K562 (cell line): Measurements from ENCODE around the gene MICOS13. TPM values are rescaled to one million over a fixed set of nuclear protein-coding genes. Genes with fewer than 3 reads are reported as not detected.

Experiments used
- FOSL1 ChIP-seq: fragments of 200-800 bp; sonication (Bioruptor generic); conservative IDR thresholded peaks from 2 replicates; pipeline ENCODE4 v1.6.1; 2016; ENCODE audit warnings: missing genetic modification characterization, missing compliant biosample characterization
- FOXK2 ChIP-seq, 2 experiments: fragments of 450-650 bp; IDR thresholded peaks in 1 of 2; conservative IDR thresholded peaks in 1 of 2; 2 replicates each; pipeline ENCODE4 v1.6.1; 2016; ENCODE audit warnings: low read depth in 2 of 2, mild to moderate bottlenecking in 1 of 2
- HNRNPH1 ChIP-seq: fragments of 200-400 bp; formaldehyde crosslinking; optimal IDR thresholded peaks from 2 replicates; pipeline ENCODE3; 2017; ENCODE audit warnings: low read depth, mild to moderate bottlenecking, low read length, moderate library complexity
- KLF1 ChIP-seq: fragments of 450-650 bp; IDR thresholded peaks from 2 replicates; pipeline ENCODE4 v1.6.1; 2016; ENCODE audit warnings: missing genetic modification characterization, missing compliant biosample characterization
- MED1 ChIP-seq: sonication (generic); formaldehyde crosslinking; IDR thresholded peaks from 2 replicates; pipeline ENCODE4 v1.8.1; 2023; ENCODE audit warnings: missing genetic modification reagents, borderline replicate concordance
- POLR3A ChIP-seq: IDR thresholded peaks from 2 replicates; pipeline ENCODE4 v1.6.1; 2011; ENCODE audit warnings: borderline replicate concordance, mild to moderate bottlenecking, moderate library complexity; ENCODE audit not compliant: insufficient read length, insufficient read depth; ENCODE audit errors: extremely low read depth
- RBM22 ChIP-seq: fragments of 200-400 bp; formaldehyde crosslinking; IDR thresholded peaks from 2 replicates; pipeline ENCODE4 v1.6.1; 2018; ENCODE audit warnings: low read length, low read depth; ENCODE audit not compliant: poor library complexity, severe bottlenecking
- SRSF1 ChIP-seq: fragments of 200-400 bp; formaldehyde crosslinking; IDR thresholded peaks from 2 replicates; pipeline ENCODE4 v1.6.1; 2017; ENCODE audit warnings: mild to moderate bottlenecking, low read depth, low read length, moderate library complexity
- SRSF3 ChIP-seq: fragments of 200-400 bp; formaldehyde crosslinking; IDR thresholded peaks from 2 replicates; pipeline ENCODE4 v1.6.1; 2016; ENCODE audit warnings: mild to moderate bottlenecking, low read length, moderate library complexity; ENCODE audit not compliant: insufficient read depth
- ZNF785 ChIP-seq: fragments of 250-450 bp; sonication (Bioruptor Pico); IDR thresholded peaks from 2 replicates; pipeline ENCODE4 v1.4.0; 2020; ENCODE audit warnings: mild to moderate bottlenecking
- polyA plus RNA-seq, 8 experiments: library from polyadenylated mRNA; depleted of rRNA in 4 of 8; stranded (reverse) in 5 of 8; unstranded in 3 of 8; fragments of >200 nt; fragmentation: Nextera tagmentation in 2 of 8; fragmentation: Illumina TruSeq in 1 of 8; extraction: Ambion mirVana in 2 of 8; extraction: Trizol in 1 of 8; gene quantifications; 2 replicates each; pipeline versions ENCODE4 v1.2.1 to v1.2.3, GENCODE V29; 2011 to 2014; ENCODE audit warnings: inconsistent platforms in 1 of 8, missing spikeins in 1 of 8
- total RNA-seq, 7 experiments: library from RNA; depleted of rRNA in 6 of 7; stranded (reverse); fragments of >200 nt in 6 of 7; fragmentation: Illumina TruSeq in 2 of 7; extraction: Trizol in 2 of 7; gene quantifications; 2 replicates each; pipeline versions ENCODE4 v1.2.1 to v1.2.3, GENCODE V29; 2011 to 2021; ENCODE audit warnings: low replicate concordance in 1 of 7
- TF ChIP-seq, protein P1 (sequence below), 2 experiments: fragments of 450-650 bp in 1 of 2; sonication (generic) in 1 of 2; formaldehyde crosslinking in 1 of 2; IDR thresholded peaks; 2 replicates each; pipeline versions ENCODE4 v1.7.1 to v1.9.0; 2016 to 2022; ENCODE audit warnings: inconsistent platforms in 1 of 2, mild to moderate bottlenecking in 1 of 2, missing genetic modification reagents in 1 of 2
- TF ChIP-seq, protein P2 (sequence below): sonication (generic); formaldehyde crosslinking; IDR thresholded peaks from 2 replicates; pipeline ENCODE4 v1.8.1; 2023; ENCODE audit warnings: mild to moderate bottlenecking, missing genetic modification reagents
- TF ChIP-seq, protein P3 (sequence below): sonication (generic); formaldehyde crosslinking; IDR thresholded peaks from 2 replicates; pipeline ENCODE4 v1.8.1; 2023; ENCODE audit warnings: mild to moderate bottlenecking, missing genetic modification reagents

MICOS13 gene
- total and polyA plus RNA-seq, 9 of the 15 experiments (the other 6 are each of a cell fraction or from before 2014, with no cell fraction given) = 15.5 to 220 (median 49.4) TPM

DNA sequence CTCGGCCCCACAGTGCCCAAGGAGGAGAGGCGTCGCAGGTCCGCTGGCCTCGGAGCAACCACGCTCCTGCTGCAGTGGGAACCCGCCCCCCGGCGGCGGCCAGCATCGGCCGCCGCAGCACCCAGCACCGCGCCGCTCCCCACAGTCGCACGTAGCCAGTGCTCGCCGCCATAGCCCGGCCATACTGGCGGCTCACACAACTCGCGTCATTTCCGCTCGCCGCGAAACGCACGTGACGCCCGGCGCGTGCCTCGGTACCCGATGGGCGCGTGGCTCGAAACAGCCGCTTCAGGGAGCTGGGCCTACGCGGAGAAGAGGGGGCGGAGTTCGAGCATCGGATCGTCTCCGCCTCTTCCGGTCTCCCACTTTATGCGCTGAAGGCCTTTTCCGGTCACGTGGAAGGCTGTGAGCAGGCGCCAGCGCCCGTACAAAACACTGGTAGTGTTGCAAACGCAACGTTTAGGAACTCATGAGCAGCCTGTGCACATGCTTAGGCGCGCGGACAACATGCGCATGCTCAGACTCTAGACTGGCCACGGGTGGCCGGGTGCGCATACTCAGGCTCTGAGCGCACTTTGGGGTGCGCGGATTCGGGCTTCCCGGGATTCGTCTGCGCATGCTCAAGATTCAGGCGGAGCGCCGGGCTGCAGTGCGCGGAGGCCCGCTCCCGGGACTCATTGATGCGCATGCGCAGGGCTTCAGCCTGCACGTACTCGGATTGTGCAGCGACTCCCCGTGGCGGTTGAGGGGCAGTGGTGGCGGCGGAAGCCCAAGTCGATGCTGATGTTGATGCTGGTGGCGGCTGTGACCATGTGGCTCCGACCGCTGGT lies 39.9 kb upstream of the MICOS13 start, which contains the start of the genes CATSPERD and LONP1 (continued):
- TF ChIP-seq, protein P1, sequence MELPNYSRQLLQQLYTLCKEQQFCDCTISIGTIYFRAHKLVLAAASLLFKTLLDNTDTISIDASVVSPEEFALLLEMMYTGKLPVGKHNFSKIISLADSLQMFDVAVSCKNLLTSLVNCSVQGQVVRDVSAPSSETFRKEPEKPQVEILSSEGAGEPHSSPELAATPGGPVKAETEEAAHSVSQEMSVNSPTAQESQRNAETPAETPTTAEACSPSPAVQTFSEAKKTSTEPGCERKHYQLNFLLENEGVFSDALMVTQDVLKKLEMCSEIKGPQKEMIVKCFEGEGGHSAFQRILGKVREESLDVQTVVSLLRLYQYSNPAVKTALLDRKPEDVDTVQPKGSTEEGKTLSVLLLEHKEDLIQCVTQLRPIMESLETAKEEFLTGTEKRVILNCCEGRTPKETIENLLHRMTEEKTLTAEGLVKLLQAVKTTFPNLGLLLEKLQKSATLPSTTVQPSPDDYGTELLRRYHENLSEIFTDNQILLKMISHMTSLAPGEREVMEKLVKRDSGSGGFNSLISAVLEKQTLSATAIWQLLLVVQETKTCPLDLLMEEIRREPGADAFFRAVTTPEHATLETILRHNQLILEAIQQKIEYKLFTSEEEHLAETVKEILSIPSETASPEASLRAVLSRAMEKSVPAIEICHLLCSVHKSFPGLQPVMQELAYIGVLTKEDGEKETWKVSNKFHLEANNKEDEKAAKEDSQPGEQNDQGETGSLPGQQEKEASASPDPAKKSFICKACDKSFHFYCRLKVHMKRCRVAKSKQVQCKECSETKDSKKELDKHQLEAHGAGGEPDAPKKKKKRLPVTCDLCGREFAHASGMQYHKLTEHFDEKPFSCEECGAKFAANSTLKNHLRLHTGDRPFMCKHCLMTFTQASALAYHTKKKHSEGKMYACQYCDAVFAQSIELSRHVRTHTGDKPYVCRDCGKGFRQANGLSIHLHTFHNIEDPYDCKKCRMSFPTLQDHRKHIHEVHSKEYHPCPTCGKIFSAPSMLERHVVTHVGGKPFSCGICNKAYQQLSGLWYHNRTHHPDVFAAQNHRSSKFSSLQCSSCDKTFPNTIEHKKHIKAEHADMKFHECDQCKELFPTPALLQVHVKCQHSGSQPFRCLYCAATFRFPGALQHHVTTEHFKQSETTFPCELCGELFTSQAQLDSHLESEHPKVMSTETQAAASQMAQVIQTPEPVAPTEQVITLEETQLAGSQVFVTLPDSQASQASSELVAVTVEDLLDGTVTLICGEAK (IDR thresholded peaks at IDR 0.05) = peak; percentile 96
- TF ChIP-seq, protein P1 (CRISPR knock-in tag; IDR thresholded peaks at IDR 0.05) = no peak
- no peak for TF ChIP-seq SRSF3
- no peak for TF ChIP-seq MED1 (CRISPR knock-in tag)
- TF ChIP-seq POLR3A = no peak
- 0 out of 2 replicates have a peak, but pooled peaks have one; percentile 33 for TF ChIP-seq KLF1 (tag)
- peak; percentile 91 for TF ChIP-seq RBM22
- TF ChIP-seq SRSF1 = no peak
- TF ChIP-seq, protein P2, sequence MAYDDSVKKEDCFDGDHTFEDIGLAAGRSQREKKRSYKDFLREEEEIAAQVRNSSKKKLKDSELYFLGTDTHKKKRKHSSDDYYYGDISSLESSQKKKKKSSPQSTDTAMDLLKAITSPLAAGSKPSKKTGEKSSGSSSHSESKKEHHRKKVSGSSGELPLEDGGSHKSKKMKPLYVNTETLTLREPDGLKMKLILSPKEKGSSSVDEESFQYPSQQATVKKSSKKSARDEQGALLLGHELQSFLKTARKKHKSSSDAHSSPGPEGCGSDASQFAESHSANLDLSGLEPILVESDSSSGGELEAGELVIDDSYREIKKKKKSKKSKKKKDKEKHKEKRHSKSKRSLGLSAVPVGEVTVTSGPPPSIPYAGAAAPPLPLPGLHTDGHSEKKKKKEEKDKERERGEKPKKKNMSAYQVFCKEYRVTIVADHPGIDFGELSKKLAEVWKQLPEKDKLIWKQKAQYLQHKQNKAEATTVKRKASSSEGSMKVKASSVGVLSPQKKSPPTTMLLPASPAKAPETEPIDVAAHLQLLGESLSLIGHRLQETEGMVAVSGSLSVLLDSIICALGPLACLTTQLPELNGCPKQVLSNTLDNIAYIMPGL (CRISPR knock-in tag) = peak; percentile 19; the same call in 1 of the 2 replicates
- peak; percentile 85 to 96 for TF ChIP-seq FOXK2 (conservative IDR thresholded peaks at IDR 0.05 in 1 of 2, IDR thresholded peaks at IDR 0.05 in 1 of 2; ENCODE audit: low read depth in 2 of 2)
- 0 out of 2 replicates have a peak, but pooled peaks have one; percentile 25 for TF ChIP-seq FOSL1 (tag)
- TF ChIP-seq, protein P3, sequence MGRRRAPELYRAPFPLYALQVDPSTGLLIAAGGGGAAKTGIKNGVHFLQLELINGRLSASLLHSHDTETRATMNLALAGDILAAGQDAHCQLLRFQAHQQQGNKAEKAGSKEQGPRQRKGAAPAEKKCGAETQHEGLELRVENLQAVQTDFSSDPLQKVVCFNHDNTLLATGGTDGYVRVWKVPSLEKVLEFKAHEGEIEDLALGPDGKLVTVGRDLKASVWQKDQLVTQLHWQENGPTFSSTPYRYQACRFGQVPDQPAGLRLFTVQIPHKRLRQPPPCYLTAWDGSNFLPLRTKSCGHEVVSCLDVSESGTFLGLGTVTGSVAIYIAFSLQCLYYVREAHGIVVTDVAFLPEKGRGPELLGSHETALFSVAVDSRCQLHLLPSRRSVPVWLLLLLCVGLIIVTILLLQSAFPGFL (CRISPR knock-in tag) = no peak
- peak; percentile 89; the same call in 1 of the 2 replicates for TF ChIP-seq ZNF785
- TF ChIP-seq HNRNPH1 = no peak
